ENCODE data around the gene SH3RF2. TPM values are rescaled to one million over a fixed set of nuclear protein-coding genes. Genes with fewer than 3 reads are reported as not detected.

SH3RF2 gene
- total and polyA plus RNA-seq, 10 donors, result 0.04 to 0.44 (median 0.10) TPM; not detected in 2

DNA sequence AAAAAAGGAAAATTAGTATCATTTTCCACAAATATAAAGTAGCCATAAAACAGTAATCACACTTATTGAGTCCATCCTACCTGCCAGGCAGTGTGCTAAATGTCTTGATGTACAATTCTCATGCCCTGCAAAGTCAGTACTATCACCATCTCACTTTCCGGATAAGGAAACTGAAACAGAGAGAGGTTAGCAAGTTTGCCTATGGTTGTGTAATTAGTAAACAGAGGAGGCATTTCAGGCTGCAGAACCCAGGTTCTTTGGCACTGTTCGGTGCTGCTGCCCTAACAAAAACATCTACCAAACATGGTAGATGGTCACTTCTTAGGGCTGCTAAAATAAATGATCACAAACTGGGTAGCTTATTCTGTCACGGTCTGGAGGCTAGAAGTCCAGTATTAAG, 146.4 kb downstream of the SH3RF2 start:
- Histone ChIP-seq H3K27me3 (replicated peaks in 1 of 7) (no peaks in the 10 kb centered on the region), H3K4me1 (peaks cover 0 to 3% (median 0%) of the 10 kb centered on the region in 6 donors), H3K36me3 (no peaks in the 10 kb centered on the region), H3K27ac (no peak overlapping the region), H3K9me3 (no peaks in the 10 kb centered on the region), H3K4me3 (no peak overlapping the region)
- TF ChIP-seq, protein P1, sequence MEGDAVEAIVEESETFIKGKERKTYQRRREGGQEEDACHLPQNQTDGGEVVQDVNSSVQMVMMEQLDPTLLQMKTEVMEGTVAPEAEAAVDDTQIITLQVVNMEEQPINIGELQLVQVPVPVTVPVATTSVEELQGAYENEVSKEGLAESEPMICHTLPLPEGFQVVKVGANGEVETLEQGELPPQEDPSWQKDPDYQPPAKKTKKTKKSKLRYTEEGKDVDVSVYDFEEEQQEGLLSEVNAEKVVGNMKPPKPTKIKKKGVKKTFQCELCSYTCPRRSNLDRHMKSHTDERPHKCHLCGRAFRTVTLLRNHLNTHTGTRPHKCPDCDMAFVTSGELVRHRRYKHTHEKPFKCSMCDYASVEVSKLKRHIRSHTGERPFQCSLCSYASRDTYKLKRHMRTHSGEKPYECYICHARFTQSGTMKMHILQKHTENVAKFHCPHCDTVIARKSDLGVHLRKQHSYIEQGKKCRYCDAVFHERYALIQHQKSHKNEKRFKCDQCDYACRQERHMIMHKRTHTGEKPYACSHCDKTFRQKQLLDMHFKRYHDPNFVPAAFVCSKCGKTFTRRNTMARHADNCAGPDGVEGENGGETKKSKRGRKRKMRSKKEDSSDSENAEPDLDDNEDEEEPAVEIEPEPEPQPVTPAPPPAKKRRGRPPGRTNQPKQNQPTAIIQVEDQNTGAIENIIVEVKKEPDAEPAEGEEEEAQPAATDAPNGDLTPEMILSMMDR (IDR thresholded peaks at IDR 0.05 in 8 of 11, conservative IDR thresholded peaks at IDR 0.05 in 3 of 11), result no peak
- TF ChIP-seq POLR2A (IDR thresholded peaks at IDR 0.05), result no peak
- WGBS, 5 donors, result 76 to 91% (median 86%) methylated on average over 3 of the region's 3 CpGs
- intact Hi-C loops (cut with DNase I; ENCODE audit: low total_unique reads), result no loop called here
- DNase-seq, result no peak

DNA sequence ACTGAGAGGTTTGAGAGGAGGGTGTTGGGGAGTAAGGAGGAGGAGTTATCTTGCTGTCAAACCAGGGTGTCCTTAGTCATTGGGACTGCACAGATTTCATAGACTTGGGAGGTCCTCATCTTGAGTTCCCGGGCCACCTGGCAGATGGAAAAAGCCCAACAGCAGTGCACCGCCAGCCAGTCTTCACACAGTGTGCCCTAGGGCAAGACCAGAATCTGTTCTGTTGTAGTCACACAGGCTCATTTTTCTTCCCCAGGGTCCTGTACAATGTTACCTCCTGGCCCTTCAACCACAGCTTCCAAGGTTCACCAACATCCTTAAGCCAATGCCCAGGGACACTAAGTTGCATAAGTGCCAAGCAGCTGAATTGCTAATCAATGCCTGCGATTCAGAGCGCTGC, 148.0 kb downstream of the SH3RF2 start:
- no peaks in the 10 kb centered on the region for H3K36me3 ChIP-seq
- no peak for DNase-seq
- H3K4me3 ChIP-seq, result no peak overlapping the region
- H3K27me3 ChIP-seq (replicated peaks in 1 of 7), result no peaks in the 10 kb centered on the region
- H3K9me3 ChIP-seq, result no peaks in the 10 kb centered on the region
- intact Hi-C loops (cut with DNase I; ENCODE audit: low total_unique reads), result no loop called here
- no peak overlapping the region for H3K27ac ChIP-seq
- TF ChIP-seq POLR2AphosphoS5 (IDR thresholded peaks at IDR 0.05) (no peak), POLR2A (IDR thresholded peaks at IDR 0.05) (no peak)
- TF ChIP-seq, protein P1 (IDR thresholded peaks at IDR 0.05 in 8 of 11, conservative IDR thresholded peaks at IDR 0.05 in 3 of 11), result no peak
- 94 to 99% (median 97%) methylated on average over 4 of the region's 4 CpGs for WGBS, 5 donors
- peaks cover 0 to 3% (median 0%) of the 10 kb centered on the region in 6 donors for H3K4me1 ChIP-seq

DNA sequence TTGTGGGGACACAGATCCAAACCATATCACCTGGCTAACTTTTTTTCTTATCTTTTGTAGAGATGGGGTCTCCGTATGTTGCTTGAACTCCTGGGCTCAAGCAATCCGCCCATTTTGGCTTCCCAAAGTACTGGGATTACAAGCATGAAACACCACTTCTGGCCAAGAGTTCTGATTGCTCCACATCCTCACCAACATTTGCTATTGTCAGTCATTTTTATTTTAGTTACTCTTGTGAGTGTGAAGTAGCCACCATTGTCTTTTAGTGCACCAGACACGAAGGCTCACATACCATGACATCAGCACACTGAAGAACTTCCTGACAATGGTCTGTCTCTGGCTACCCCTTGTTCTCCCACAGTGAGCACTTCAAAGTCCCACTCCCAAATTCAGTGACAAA, 151.7 kb downstream of the SH3RF2 start:
- TF ChIP-seq POLR2AphosphoS5 (IDR thresholded peaks at IDR 0.05) (no peak), POLR2A (IDR thresholded peaks at IDR 0.05) (no peak)
- TF ChIP-seq, protein P1 (IDR thresholded peaks at IDR 0.05 in 8 of 11, conservative IDR thresholded peaks at IDR 0.05 in 3 of 11), result no peak
- WGBS, 5 donors, result 84 to 94% (median 89%) methylated on average over 3 of the region's 3 CpGs
- H3K4me3 ChIP-seq, result no peak overlapping the region
- intact Hi-C loops (cut with DNase I; ENCODE audit: low total_unique reads), result no loop called here
- no peaks in the 10 kb centered on the region for H3K36me3 ChIP-seq
- no peaks in the 10 kb centered on the region for H3K4me1 ChIP-seq
- H3K27me3 ChIP-seq (replicated peaks in 1 of 7), result no peaks in the 10 kb centered on the region
- DNase-seq, result no peak
- no peak overlapping the region for H3K27ac ChIP-seq
- no peaks in the 10 kb centered on the region for H3K9me3 ChIP-seq

DNA sequence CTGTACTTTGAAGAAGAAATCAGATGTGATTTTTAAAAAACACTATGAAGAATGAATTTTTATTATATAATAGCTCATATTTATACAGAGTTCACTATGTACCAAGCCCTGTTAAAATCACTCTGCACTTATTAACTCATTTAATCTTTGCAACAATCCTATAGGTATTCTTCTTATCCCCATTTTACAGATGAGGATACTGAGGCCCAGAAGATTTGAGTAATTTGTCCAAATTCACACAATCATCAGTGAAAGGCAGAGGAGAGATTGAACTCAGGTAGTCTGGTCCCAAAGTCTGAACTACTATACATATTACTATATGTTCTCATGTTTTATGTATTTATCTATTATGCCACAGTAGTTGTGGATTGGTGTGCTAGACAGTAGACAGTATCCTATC, 152.9 kb downstream of the SH3RF2 start:
- Histone ChIP-seq H3K4me1 (no peaks in the 10 kb centered on the region), H3K27ac (no peak overlapping the region), H3K9me3 (no peaks in the 10 kb centered on the region), H3K4me3 (no peak overlapping the region), H3K36me3 (no peaks in the 10 kb centered on the region), H3K27me3 (replicated peaks in 1 of 7) (no peaks in the 10 kb centered on the region)
- intact Hi-C loops (cut with DNase I; ENCODE audit: low total_unique reads), result no loop called here
- TF ChIP-seq POLR2AphosphoS5 (IDR thresholded peaks at IDR 0.05), result no peak
- TF ChIP-seq POLR2A (IDR thresholded peaks at IDR 0.05), result no peak
- TF ChIP-seq, protein P1 (IDR thresholded peaks at IDR 0.05 in 8 of 11, conservative IDR thresholded peaks at IDR 0.05 in 3 of 11), result no peak
- no peak for DNase-seq
